Activated naive CD8-positive, alpha-beta T cell treated with anti-CD3 and anti-CD28 coated beads, Interleukin-2, amount 50 U/mL, for 24 hours (primary cell): Measurements from ENCODE around the gene BMX.

Experiments used
- ATAC-seq: fragments of 150-1000 bp; cut with Tn5 transposase; one replicate; pipeline ENCODE4 v1.10.0; 2021
- DNase-seq: peaks from one replicate; pipeline ENCODE4 v3.0.0; 2021
- H3K27ac Mint-ChIP-seq: one replicate; pipeline ENCODE4 v1.8.0; 2021; ENCODE audit warnings: mild to moderate bottlenecking, mixed read lengths
- H3K27me3 Mint-ChIP-seq: one replicate; pipeline ENCODE4 v1.8.0; 2021; ENCODE audit warnings: mixed read lengths
- H3K36me3 Mint-ChIP-seq: one replicate; pipeline ENCODE4 v1.8.0; 2021; ENCODE audit warnings: low read depth, mixed read lengths
- H3K4me1 Mint-ChIP-seq: one replicate; pipeline ENCODE4 v1.8.0; 2021; ENCODE audit warnings: mixed read lengths
- H3K4me3 Mint-ChIP-seq: one replicate; pipeline ENCODE4 v1.8.0; 2021; ENCODE audit warnings: mild to moderate bottlenecking, moderate library complexity, mixed read lengths
- H3K9me3 Mint-ChIP-seq: one replicate; pipeline ENCODE4 v1.8.0; 2021; ENCODE audit warnings: mixed read lengths

The BMX gene

DNA sequence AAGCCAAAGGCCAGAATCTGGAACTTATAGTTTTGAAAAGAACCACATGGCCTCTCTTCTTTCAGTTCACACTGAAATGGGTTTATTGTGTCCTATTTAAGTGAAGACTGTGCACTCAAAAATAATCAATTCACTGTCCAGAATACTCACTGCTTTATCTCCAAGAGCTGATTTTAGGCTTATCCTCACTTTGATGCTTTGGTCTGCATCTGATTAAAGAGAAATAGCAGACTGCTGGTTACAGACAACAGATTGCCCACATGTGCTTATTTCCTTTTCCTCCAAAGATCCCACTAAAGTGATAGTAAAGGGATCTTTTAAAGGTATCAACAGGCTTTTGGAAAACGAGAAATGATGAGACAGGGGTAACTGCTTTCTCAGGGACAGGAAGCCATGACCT lies 69.5 kb downstream of the BMX start:
- Mint-ChIP-seq H3K36me3 (no peaks in the 10 kb centered on the region), H3K4me1 (no peaks in the 10 kb centered on the region), H3K27me3 (peaks cover 4% of the 10 kb centered on the region), H3K27ac (no peak overlapping the region), H3K9me3 (no peaks in the 10 kb centered on the region), H3K4me3 (no peak overlapping the region)
- DNase-seq, result no peak
- ATAC-seq, result no peak

- H3K4me1 Mint-ChIP-seq, result no peaks in the 10 kb centered on the region
- ATAC-seq (no peak), DNase-seq (no peak)
- H3K27me3 Mint-ChIP-seq, result peaks cover 3% of the 10 kb centered on the region
- no peak overlapping the region for H3K4me3 Mint-ChIP-seq
- H3K36me3 Mint-ChIP-seq, result no peaks in the 10 kb centered on the region
- H3K9me3 Mint-ChIP-seq, result no peaks in the 10 kb centered on the region
- H3K27ac Mint-ChIP-seq, result no peak overlapping the region
Measured at GRCh38 chrX:15574017-15574416, 73.4 kb downstream of the BMX start.

DNA sequence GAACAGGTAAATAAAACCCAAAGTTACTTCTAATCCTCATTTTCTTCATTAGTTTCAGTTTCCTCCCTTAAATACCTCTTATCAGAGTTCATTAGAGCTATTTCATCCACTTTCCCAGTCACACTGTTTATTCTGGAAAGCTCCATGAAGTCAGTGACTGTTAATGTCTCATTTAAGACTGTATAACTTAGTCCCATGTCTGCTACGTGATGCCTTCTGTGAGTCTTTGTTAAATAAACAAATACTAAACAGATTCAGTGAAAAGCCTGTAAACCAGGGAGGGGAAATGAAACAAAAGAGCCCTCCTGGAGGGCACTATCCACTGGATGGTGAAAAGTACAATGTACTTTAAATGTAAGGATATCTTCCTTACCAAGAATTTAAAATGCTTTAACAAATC lies 75.4 kb downstream of the BMX start:
- H3K9me3 Mint-ChIP-seq, result no peaks in the 10 kb centered on the region
- H3K4me1 Mint-ChIP-seq, result no peaks in the 10 kb centered on the region
- no peak overlapping the region for H3K27ac Mint-ChIP-seq
- ATAC-seq, result no peak
- no peak for DNase-seq
- no peak overlapping the region for H3K4me3 Mint-ChIP-seq
- peaks cover 3% of the 10 kb centered on the region for H3K27me3 Mint-ChIP-seq
- H3K36me3 Mint-ChIP-seq, result no peaks in the 10 kb centered on the region

DNA sequence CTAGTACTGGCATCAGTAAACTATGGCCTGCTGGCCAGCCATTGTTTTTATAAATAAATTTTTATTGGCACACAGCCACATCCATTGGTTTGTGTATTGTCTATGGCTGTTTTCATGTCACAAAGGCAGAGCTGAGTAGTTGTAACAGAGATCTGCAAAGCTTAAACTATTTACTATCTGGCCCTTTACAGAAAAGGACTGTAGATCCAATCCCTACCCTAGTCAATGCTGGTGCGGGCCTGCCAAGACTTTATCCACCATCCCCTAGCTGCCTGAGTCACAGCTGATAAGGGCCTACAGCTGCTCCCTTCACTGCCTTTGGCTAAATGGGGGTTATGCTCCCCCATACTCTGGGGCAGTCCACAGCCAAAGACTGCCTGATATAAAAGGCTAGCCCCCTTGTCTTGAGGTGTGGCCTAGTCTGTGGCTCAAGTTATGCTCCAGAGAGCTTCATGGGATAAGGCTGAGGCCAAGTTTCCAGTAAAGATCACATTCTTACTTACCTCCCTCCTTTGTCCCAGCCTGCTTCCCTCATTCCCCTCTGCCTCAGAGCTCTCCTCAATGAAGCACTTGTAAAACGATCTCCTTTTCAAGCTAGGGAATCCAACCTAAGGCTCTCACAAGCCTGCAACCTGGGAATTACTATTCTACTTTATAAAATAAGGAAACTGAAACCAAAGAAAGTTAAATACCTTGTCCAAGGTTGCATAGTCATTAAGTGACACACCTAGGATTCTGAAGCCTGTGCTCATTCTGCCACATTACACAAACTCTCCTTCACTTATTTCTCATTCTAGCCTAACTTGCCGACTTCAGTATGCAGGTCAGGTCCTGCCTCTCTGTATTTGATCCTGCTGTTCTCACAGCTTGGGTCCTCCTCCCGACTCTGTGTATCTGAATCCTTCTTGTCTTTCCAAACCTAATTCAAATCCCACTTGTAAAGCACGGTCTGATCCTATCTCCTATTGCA lies 79.5 kb downstream of the BMX start:
- no peak overlapping the region for H3K4me3 Mint-ChIP-seq

DNA sequence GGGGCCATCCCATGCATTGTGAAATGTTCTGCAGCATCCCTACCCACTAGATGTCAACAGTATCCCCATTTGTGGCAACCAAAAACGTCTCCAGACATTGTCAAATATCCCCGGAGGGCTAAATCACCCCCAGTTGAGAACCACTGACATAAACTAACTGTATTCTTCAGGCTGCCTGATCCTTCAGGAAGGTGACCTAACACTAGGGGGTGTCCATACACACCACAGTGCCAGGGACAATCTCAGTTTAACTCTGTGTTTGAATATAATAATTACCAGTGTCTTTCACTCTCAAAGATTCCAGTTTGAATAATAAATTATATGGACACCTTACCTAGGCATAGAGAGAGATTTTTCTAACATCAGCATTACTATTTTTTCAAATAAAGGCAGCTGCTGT lies 93.8 kb downstream of the BMX start:
- no peaks in the 10 kb centered on the region for H3K4me1 Mint-ChIP-seq
- no peak overlapping the region for H3K4me3 Mint-ChIP-seq
- DNase-seq, result no peak
- H3K27ac Mint-ChIP-seq, result no peak overlapping the region
- no peak for ATAC-seq
- H3K9me3 Mint-ChIP-seq, result no peaks in the 10 kb centered on the region
- H3K27me3 Mint-ChIP-seq, result peaks cover 6% of the 10 kb centered on the region
- H3K36me3 Mint-ChIP-seq, result no peaks in the 10 kb centered on the region

More for the DNA sequence above, 79.5 kb downstream of the BMX start:
- Mint-ChIP-seq H3K27me3 (peaks cover 1% of the 10 kb centered on the region), H3K9me3 (no peaks in the 10 kb centered on the region), H3K4me1 (no peaks in the 10 kb centered on the region), H3K27ac (no peak overlapping the region), H3K36me3 (no peaks in the 10 kb centered on the region)
- no peak for DNase-seq
- no peak for ATAC-seq

DNA sequence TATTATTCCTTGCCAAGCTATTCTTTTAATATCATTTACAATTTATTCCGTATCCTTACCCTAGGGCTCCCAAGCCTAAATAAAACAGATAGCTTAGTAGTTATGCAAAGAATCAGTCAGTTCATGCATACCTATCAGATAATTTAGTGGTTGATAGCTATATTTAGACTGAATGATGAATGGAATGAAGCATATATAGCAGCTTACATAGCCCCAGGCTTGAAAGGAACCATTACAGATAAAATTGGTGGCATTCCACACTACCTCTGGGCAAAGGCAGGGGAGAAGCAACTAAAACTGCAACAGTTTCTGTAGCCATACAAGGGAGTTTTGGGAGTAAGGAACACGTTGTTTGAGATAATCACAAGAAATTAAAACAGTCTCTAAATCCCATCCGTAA lies 97.4 kb downstream of the BMX start:
- Mint-ChIP-seq H3K4me3 (no peak overlapping the region), H3K9me3 (no peaks in the 10 kb centered on the region), H3K27me3 (peaks cover 5% of the 10 kb centered on the region), H3K4me1 (no peaks in the 10 kb centered on the region), H3K27ac (no peak overlapping the region), H3K36me3 (no peaks in the 10 kb centered on the region)
- DNase-seq (no peak), ATAC-seq (no peak)

DNA sequence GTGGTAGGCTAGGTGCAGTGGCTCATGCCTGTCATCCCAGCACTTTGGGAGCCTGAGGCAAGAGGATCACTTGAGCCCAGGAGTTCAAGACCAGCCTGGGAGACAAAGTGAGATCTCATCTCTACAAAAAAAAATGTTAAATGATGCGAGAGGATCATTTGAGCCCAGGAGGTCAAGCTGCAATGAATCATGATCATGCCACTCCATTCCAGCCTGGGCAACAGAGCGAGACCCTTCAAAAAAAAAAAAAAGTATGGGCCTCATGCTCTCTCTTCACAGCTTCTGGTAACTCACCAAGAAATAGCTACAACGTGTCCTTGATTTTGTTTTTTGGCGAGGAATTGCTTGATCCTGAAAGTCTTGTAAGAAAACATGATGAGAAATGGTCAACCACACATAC lies 98.9 kb downstream of the BMX start:
- Mint-ChIP-seq H3K9me3 (no peaks in the 10 kb centered on the region), H3K4me3 (no peak overlapping the region), H3K27me3 (no peaks in the 10 kb centered on the region), H3K4me1 (no peaks in the 10 kb centered on the region), H3K36me3 (no peaks in the 10 kb centered on the region), H3K27ac (no peak overlapping the region)
- DNase-seq (no peak), ATAC-seq (no peak)

DNA sequence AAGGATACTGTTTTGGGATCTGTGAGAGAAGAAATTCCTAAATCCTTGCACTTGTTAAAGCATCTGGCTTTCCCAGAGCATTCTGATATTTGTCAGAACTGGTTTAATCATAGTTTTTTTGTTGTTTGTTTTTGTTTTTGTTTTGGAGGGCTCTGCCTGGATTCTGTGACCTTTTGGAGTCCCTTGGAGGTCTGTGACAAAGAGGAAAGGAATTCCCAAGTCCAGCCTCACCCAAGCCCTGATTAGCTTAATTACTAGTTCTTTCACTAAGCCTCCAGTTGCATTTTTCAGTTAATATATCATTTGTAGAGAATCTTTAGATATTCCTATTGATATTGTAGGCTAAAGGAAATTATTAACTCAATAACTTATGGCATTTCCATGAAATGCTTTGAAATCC lies 99.4 kb downstream of the BMX start:
- no peaks in the 10 kb centered on the region for H3K9me3 Mint-ChIP-seq
- DNase-seq (no peak), ATAC-seq (no peak)

GRCh38 chrX:15600745-15601144 lies 100.1 kb downstream of the BMX start, which contains the start of gene ACE2:
Gene ACE2, minus strand, starts transcription at chrX:15600960. Its CDS starts 49 bp downstream, at chrX:15600911.
- Mint-ChIP-seq H3K27me3 (no peaks in the 10 kb centered on the region), H3K36me3 (no peaks in the 10 kb centered on the region), H3K9me3 (no peaks in the 10 kb centered on the region), H3K4me1 (no peaks in the 10 kb centered on the region), H3K4me3 (no peak within 1 kb of the TSS), H3K27ac (no peak within 1 kb of the TSS)
- DNase-seq, result no peak
- no peak for ATAC-seq

More for the DNA sequence above, 99.4 kb downstream of the BMX start:
- Mint-ChIP-seq H3K4me1 (no peaks in the 10 kb centered on the region), H3K36me3 (no peaks in the 10 kb centered on the region), H3K4me3 (no peak overlapping the region), H3K27me3 (no peaks in the 10 kb centered on the region), H3K27ac (no peak overlapping the region)

DNA sequence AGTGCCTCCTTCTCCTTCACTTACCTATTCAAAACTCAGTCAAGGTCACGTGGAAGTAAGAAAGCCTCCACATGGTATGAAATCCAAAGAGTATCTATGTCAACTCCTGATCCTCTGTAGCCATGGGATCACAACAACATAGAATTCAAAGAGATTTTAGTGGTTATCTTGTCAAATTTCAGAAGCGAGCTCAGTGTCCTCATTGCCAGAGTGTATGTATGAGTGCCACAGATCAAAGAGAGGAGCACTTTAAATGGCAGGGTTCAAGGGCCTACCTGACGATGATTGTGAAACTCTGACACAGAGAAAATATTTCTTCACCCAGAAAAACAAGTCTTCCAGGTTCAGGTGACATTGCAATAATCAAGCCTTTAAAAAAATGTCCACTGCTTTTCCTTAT lies 101.3 kb downstream of the BMX start:
- Mint-ChIP-seq H3K27me3 (no peaks in the 10 kb centered on the region), H3K4me1 (no peaks in the 10 kb centered on the region), H3K36me3 (no peaks in the 10 kb centered on the region), H3K9me3 (no peaks in the 10 kb centered on the region), H3K27ac (no peak overlapping the region), H3K4me3 (no peak overlapping the region)
- DNase-seq, result no peak
- ATAC-seq, result no peak

DNA sequence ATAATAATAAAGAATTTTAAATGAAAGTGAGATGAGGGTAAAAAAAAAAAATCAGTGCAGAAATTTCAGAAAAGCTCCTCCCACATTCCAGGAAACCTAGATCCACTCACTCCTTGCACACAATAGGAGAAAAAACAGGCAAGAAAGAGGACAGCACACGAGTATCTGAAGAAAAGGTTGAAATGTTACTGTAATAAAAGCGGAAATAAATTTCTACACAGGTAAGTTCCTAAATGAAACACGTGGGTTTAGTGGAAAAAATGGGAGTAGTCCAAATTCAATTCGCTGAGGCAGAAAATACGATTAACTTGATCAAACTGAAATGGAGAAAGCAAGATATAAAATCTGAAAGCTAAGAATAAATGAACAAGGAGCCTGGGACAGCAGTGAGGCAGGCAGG lies 102.2 kb downstream of the BMX start:
- Mint-ChIP-seq H3K27ac (no peak overlapping the region), H3K9me3 (no peaks in the 10 kb centered on the region), H3K27me3 (no peaks in the 10 kb centered on the region), H3K4me1 (no peaks in the 10 kb centered on the region), H3K36me3 (no peaks in the 10 kb centered on the region), H3K4me3 (no peak overlapping the region)
- ATAC-seq, result no peak
- no peak for DNase-seq

- no peaks in the 10 kb centered on the region for H3K27me3 Mint-ChIP-seq
- H3K9me3 Mint-ChIP-seq, result no peaks in the 10 kb centered on the region
- ATAC-seq (no peak), DNase-seq (no peak)
- H3K4me3 Mint-ChIP-seq, result no peak overlapping the region
- H3K36me3 Mint-ChIP-seq, result no peaks in the 10 kb centered on the region
- H3K4me1 Mint-ChIP-seq, result no peaks in the 10 kb centered on the region
- H3K27ac Mint-ChIP-seq, result no peak overlapping the region
Measured at GRCh38 chrX:15605226-15605625, 104.6 kb downstream of the BMX start.
